Glutamatergic neuron (in vitro differentiated cells): ENCODE measurements around the gene ACKR4. TPM values are rescaled to one million over a fixed set of nuclear protein-coding genes. Genes with fewer than 3 reads are reported as not detected.
"Not testable (repeated sequence)": the region's sequence is repeated elsewhere in the genome, so short reads cannot be mapped to it uniquely, and the experiment has no call there.

ENCODE experiments used
- DNase-seq: peaks from one replicate; pipeline ENCODE4 v3.0.0; 2022
- H3K27ac Mint-ChIP-seq: one replicate; pipeline ENCODE4 v1.8.0; 2020; ENCODE audit warnings: mild to moderate bottlenecking, mixed read lengths, inconsistent platforms; ENCODE audit not compliant: unreplicated experiment
- H3K27me3 Mint-ChIP-seq: one replicate; pipeline ENCODE4 v1.8.0; 2020; ENCODE audit warnings: mild to moderate bottlenecking, moderate library complexity, mixed read lengths, inconsistent platforms; ENCODE audit not compliant: unreplicated experiment
- H3K36me3 Mint-ChIP-seq: one replicate; pipeline ENCODE4 v1.8.0; 2020; ENCODE audit warnings: mild to moderate bottlenecking, mixed read lengths, inconsistent platforms; ENCODE audit not compliant: unreplicated experiment
- H3K4me1 Mint-ChIP-seq: one replicate; pipeline ENCODE4 v1.8.0; 2020; ENCODE audit warnings: mild to moderate bottlenecking, low read depth, mixed read lengths, inconsistent platforms; ENCODE audit not compliant: unreplicated experiment
- H3K4me3 Mint-ChIP-seq: one replicate; pipeline ENCODE4 v1.8.0; 2020; ENCODE audit warnings: mild to moderate bottlenecking, mixed read lengths, inconsistent platforms; ENCODE audit not compliant: unreplicated experiment
- H3K9me3 Mint-ChIP-seq: one replicate; pipeline ENCODE4 v1.8.0; 2020; ENCODE audit warnings: mild to moderate bottlenecking, moderate library complexity, mixed read lengths, inconsistent platforms; ENCODE audit not compliant: unreplicated experiment
- total RNA-seq: library from RNA; stranded (reverse); fragmentation: NEBNext Ultra II Directional; extraction: Animal tissue kit (Norgen Biotek cat#: 25700); gene quantifications from one replicate; pipeline ENCODE4 v1.2.1, GENCODE V29; 2021; ENCODE audit not compliant: unreplicated experiment
- TF ChIP-seq, protein P1 (sequence below): fragments of 200-600 bp; sonication (generic); IDR thresholded peaks from one replicate; pipeline ENCODE4 v1.5.0; 2021; ENCODE audit not compliant: partially characterized antibody, unreplicated experiment

The ACKR4 gene
- total RNA-seq, 1 donor from 2014 or later, result 0.22 TPM

DNA sequence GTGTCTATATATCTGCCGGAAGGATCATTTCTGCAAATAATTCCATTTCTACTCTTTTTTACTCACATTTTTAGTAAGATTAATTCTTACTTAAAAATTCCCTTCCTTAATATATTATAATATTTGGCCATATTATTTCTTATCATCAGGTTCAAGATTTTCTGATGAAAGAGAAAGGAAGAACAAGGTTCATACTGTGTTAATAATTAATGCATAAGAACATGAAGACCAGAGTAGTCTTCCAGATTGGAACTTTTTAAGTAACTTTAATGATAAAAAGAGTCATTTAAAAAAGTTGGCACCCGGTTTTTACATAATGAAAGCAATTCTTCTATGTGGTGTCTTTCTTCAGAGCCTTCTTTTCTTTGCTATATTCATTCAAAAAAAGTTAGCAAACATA, 590 bp downstream of the ACKR4 start:
- H3K27ac Mint-ChIP-seq, result no peak overlapping the region
- peaks cover 5% of the 10 kb centered on the region for H3K9me3 Mint-ChIP-seq
- TF ChIP-seq, protein P1, sequence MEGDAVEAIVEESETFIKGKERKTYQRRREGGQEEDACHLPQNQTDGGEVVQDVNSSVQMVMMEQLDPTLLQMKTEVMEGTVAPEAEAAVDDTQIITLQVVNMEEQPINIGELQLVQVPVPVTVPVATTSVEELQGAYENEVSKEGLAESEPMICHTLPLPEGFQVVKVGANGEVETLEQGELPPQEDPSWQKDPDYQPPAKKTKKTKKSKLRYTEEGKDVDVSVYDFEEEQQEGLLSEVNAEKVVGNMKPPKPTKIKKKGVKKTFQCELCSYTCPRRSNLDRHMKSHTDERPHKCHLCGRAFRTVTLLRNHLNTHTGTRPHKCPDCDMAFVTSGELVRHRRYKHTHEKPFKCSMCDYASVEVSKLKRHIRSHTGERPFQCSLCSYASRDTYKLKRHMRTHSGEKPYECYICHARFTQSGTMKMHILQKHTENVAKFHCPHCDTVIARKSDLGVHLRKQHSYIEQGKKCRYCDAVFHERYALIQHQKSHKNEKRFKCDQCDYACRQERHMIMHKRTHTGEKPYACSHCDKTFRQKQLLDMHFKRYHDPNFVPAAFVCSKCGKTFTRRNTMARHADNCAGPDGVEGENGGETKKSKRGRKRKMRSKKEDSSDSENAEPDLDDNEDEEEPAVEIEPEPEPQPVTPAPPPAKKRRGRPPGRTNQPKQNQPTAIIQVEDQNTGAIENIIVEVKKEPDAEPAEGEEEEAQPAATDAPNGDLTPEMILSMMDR, result no peak
- no peak overlapping the region for H3K4me3 Mint-ChIP-seq
- H3K27me3 Mint-ChIP-seq, result peaks cover 1% of the 10 kb centered on the region
- H3K36me3 Mint-ChIP-seq, result no peaks in the 10 kb centered on the region
- H3K4me1 Mint-ChIP-seq, result no peaks in the 10 kb centered on the region
- no peak for DNase-seq

DNA sequence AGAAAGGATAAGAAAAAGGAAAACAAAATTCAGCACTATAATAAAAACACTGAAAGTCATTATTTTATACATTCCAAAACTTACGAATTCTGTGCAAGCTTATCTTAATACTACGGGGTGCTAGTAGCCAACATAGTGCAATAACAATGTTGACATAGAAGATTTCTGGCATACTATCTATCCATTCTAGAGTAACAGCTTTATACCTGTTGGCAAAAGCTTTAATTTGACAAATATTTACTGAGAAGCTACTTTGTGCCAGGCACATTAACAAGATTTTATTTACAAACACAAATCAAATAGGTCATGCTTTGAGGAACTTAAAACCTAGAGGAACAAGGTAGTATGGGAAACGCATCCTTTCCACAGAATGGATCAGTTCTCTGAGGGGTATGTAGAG, 1.1 kb downstream of the ACKR4 start:
- DNase-seq, result no peak
- H3K36me3 Mint-ChIP-seq, result no peaks in the 10 kb centered on the region
- no peak overlapping the region for H3K4me3 Mint-ChIP-seq
- no peak overlapping the region for H3K27ac Mint-ChIP-seq
- H3K27me3 Mint-ChIP-seq, result peaks cover 1% of the 10 kb centered on the region
- H3K9me3 Mint-ChIP-seq, result peaks cover 5% of the 10 kb centered on the region
- H3K4me1 Mint-ChIP-seq, result no peaks in the 10 kb centered on the region
- TF ChIP-seq, protein P1, result no peak

DNA sequence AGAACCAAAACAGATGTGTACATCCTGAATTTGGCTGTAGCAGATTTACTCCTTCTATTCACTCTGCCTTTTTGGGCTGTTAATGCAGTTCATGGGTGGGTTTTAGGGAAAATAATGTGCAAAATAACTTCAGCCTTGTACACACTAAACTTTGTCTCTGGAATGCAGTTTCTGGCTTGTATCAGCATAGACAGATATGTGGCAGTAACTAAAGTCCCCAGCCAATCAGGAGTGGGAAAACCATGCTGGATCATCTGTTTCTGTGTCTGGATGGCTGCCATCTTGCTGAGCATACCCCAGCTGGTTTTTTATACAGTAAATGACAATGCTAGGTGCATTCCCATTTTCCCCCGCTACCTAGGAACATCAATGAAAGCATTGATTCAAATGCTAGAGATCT, 3.5 kb downstream of the ACKR4 start:
- H3K27me3 Mint-ChIP-seq, H3K4me1 Mint-ChIP-seq, H3K9me3 Mint-ChIP-seq, DNase-seq, H3K36me3 Mint-ChIP-seq, H3K4me3 Mint-ChIP-seq, H3K27ac Mint-ChIP-seq: not testable (repeated sequence)

DNA sequence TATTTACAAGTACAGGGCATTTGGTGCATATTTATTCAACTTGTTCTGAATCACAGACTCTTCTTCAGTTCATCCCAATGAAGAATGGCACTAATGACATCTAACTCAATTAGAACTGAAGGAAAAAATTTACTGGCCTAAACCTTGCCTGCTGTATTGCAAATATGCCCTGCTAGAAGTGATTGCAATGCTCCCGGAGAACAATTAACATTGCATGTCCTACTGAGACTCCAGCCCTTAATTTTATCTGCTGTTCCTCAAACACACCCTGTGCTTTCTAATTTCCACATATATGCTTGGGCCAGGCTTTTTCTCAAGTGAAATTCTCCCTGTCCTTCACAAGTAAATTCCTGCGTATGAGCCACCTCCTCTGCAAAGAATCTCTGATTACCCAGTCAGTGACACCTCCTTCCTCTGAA, 8.3 kb downstream of the ACKR4 start:
- no peaks in the 10 kb centered on the region for H3K4me1 Mint-ChIP-seq
- no peak overlapping the region for H3K4me3 Mint-ChIP-seq

DNA sequence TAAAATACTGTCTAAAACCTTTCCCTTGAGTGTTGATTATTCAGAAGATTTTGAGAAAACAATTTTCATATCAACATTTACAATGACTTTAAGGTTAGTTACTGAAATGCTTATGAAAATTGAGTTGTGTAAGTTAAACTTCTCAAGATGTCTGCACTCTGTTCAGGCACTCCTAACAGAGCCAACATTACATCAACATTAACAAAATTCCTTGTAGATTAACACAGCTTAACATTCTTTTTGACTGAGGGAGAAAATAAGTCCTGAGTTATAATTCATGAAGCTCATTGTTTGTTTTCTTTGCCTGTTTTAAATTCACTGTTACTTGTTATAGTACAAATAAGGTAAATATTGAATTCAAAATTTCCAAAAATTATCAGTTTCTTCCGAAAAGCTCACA, 9.0 kb downstream of the ACKR4 start:
- H3K27ac Mint-ChIP-seq, result no peak overlapping the region
- no peak for DNase-seq
- H3K4me1 Mint-ChIP-seq, result no peaks in the 10 kb centered on the region
- peaks cover 2% of the 10 kb centered on the region for H3K27me3 Mint-ChIP-seq
- no peaks in the 10 kb centered on the region for H3K9me3 Mint-ChIP-seq
- no peak overlapping the region for H3K4me3 Mint-ChIP-seq
- H3K36me3 Mint-ChIP-seq, result peaks cover 17% of the 10 kb centered on the region
- TF ChIP-seq, protein P1, result no peak

More for the DNA sequence above, 8.3 kb downstream of the ACKR4 start:
- TF ChIP-seq, protein P1, result no peak
- no peak for DNase-seq
- Mint-ChIP-seq H3K36me3 (peaks cover 17% of the 10 kb centered on the region), H3K27ac (no peak overlapping the region), H3K27me3 (peaks cover 2% of the 10 kb centered on the region), H3K9me3 (no peaks in the 10 kb centered on the region)

DNA sequence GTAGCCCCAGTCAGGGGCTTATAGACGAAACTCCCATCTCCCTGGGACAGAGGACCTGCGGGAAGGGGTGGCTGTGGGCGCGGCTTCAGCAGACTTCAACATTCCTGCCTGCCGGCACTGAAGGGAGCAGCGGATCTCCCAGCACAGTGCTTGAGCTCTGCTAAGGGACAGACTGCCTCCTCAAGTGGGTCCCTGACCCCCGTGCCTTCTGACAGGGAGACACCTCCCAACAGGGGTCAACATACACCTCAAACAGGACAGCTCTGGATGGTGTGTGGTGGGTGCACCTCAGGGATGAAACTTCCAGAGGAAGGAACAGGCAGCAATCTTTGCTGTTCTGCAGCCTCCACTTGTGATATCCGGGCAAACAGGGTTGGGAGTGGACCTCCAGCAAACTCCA, 9.6 kb downstream of the ACKR4 start:
- H3K36me3 Mint-ChIP-seq, result peaks cover 17% of the 10 kb centered on the region
- not testable (repeated sequence) for H3K27ac Mint-ChIP-seq, H3K27me3 Mint-ChIP-seq, H3K9me3 Mint-ChIP-seq, H3K4me1 Mint-ChIP-seq, H3K4me3 Mint-ChIP-seq, DNase-seq

DNA sequence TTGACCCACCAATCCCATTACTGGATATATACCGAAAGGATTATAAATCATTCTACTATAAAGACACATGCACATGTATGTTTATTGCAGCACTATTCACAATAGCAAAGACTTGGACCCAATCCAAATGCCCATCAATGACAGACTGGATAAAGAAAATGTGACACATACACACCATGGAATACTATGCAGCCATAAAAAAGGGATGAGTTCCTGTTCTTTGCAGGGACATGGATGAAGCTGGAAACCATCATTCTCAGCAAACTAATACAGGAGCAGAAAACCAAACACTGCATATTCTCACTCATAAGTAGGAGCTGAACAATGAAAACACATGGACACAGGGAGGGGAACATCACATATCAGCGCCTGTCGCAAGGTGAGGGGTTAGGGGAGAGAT, 18.2 kb downstream of the ACKR4 start:
- not testable (repeated sequence) for H3K9me3 Mint-ChIP-seq, DNase-seq, H3K4me3 Mint-ChIP-seq, H3K27me3 Mint-ChIP-seq, H3K36me3 Mint-ChIP-seq, H3K4me1 Mint-ChIP-seq, H3K27ac Mint-ChIP-seq
